ENCODE results near the gene GHDC. TPM values are rescaled to one million over a fixed set of nuclear protein-coding genes. Genes with fewer than 3 reads are reported as not detected.

GHDC gene
- total and polyA plus RNA-seq, 2 of the 13 experiments (the other 11 are each of a cell fraction or from before 2014, with no cell fraction given): 15.4 to 22.5 TPM

DNA sequence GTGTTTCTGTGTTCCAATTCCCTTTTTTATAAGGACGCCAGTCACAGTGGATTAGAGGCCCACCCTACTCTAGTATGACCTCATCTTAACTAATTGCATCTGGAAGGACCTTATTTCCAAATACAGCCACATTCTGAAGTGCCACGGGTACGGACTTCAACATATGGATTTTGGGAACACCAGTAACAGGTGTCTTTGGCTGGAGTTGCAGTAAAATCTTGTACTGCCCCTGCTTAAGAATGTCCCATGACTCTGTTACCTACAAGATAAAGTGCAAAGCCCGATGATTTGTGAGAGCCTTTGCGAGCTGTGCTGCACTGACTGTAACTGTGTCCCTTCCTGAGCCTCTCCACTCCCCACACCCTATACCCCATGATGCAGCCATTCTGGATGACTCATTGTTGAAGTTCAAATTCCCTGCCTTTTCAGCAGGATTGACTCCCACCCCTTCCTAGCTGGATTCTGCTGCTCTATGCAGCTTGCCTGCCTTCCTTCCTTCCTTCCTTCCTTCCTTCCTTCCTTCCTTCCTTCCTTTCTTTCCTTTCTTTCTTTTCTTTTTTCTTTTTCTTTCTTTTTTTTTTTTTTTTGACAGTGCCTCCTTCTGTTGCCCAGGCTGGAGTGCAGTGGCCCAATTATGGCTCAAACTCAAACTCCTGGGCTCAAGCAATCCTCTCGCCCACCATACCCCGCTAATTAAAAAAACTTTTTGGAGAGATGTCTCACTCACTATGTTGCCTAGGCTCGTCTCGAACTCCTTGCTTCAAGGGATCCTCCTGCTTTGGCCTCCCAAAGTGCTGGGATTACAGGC, 11.2 kb downstream of the GHDC start (continued):
- TF ChIP-seq, protein P1, sequence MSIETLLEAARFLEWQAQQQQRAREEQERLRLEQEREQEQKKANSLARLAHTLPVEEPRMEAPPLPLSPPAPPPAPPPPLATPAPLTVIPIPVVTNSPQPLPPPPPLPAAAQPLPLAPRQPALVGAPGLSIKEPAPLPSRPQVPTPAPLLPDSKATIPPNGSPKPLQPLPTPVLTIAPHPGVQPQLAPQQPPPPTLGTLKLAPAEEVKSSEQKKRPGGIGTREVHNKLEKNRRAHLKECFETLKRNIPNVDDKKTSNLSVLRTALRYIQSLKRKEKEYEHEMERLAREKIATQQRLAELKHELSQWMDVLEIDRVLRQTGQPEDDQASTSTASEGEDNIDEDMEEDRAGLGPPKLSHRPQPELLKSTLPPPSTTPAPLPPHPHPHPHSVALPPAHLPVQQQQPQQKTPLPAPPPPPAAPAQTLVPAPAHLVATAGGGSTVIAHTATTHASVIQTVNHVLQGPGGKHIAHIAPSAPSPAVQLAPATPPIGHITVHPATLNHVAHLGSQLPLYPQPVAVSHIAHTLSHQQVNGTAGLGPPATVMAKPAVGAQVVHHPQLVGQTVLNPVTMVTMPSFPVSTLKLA (IDR thresholded peaks at IDR 0.05): 0 out of 2 replicates have a peak, but pooled peaks have one; percentile 20
- TF ChIP-seq TEAD3 (CRISPR knock-in tag; optimal IDR thresholded peaks at IDR 0.05; ENCODE audit: borderline replicate concordance) (peak; percentile 87), ZNF619 (CRISPR knock-in tag; IDR thresholded peaks at IDR 0.05) (no peak), KDM1A (CRISPR knock-in tag; IDR thresholded peaks at IDR 0.05) (peak; percentile 84), ZNF143 (CRISPR knock-in tag; IDR thresholded peaks at IDR 0.05) (peak; percentile 34; the same call in 1 of the 2 replicates), U2AF2 (IDR thresholded peaks at IDR 0.05; ENCODE audit: low read depth, low read length) (peak; percentile 94), MIXL1 (CRISPR knock-in tag; IDR thresholded peaks at IDR 0.05) (peak; percentile 35; the same call in 1 of the 2 replicates)
- TF ChIP-seq, protein P2, sequence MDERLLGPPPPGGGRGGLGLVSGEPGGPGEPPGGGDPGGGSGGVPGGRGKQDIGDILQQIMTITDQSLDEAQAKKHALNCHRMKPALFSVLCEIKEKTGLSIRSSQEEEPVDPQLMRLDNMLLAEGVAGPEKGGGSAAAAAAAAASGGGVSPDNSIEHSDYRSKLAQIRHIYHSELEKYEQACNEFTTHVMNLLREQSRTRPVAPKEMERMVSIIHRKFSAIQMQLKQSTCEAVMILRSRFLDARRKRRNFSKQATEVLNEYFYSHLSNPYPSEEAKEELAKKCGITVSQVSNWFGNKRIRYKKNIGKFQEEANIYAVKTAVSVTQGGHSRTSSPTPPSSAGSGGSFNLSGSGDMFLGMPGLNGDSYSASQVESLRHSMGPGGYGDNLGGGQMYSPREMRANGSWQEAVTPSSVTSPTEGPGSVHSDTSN (CRISPR knock-in tag; IDR thresholded peaks at IDR 0.05): 0 out of 2 replicates have a peak, but pooled peaks have one; percentile 4
- TF ChIP-seq, protein P3, sequence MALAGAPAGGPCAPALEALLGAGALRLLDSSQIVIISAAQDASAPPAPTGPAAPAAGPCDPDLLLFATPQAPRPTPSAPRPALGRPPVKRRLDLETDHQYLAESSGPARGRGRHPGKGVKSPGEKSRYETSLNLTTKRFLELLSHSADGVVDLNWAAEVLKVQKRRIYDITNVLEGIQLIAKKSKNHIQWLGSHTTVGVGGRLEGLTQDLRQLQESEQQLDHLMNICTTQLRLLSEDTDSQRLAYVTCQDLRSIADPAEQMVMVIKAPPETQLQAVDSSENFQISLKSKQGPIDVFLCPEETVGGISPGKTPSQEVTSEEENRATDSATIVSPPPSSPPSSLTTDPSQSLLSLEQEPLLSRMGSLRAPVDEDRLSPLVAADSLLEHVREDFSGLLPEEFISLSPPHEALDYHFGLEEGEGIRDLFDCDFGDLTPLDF (CRISPR knock-in tag; IDR thresholded peaks at IDR 0.05): 0 out of 2 replicates have a peak, but pooled peaks have one; percentile 14
- TF ChIP-seq, protein P4, sequence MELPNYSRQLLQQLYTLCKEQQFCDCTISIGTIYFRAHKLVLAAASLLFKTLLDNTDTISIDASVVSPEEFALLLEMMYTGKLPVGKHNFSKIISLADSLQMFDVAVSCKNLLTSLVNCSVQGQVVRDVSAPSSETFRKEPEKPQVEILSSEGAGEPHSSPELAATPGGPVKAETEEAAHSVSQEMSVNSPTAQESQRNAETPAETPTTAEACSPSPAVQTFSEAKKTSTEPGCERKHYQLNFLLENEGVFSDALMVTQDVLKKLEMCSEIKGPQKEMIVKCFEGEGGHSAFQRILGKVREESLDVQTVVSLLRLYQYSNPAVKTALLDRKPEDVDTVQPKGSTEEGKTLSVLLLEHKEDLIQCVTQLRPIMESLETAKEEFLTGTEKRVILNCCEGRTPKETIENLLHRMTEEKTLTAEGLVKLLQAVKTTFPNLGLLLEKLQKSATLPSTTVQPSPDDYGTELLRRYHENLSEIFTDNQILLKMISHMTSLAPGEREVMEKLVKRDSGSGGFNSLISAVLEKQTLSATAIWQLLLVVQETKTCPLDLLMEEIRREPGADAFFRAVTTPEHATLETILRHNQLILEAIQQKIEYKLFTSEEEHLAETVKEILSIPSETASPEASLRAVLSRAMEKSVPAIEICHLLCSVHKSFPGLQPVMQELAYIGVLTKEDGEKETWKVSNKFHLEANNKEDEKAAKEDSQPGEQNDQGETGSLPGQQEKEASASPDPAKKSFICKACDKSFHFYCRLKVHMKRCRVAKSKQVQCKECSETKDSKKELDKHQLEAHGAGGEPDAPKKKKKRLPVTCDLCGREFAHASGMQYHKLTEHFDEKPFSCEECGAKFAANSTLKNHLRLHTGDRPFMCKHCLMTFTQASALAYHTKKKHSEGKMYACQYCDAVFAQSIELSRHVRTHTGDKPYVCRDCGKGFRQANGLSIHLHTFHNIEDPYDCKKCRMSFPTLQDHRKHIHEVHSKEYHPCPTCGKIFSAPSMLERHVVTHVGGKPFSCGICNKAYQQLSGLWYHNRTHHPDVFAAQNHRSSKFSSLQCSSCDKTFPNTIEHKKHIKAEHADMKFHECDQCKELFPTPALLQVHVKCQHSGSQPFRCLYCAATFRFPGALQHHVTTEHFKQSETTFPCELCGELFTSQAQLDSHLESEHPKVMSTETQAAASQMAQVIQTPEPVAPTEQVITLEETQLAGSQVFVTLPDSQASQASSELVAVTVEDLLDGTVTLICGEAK (IDR thresholded peaks at IDR 0.05): 0 out of 2 replicates have a peak, but pooled peaks have one; percentile 8
- TF ChIP-seq, protein P4 (CRISPR knock-in tag; IDR thresholded peaks at IDR 0.05): no peak; the same call in 1 of the 2 replicates
- TF ChIP-seq, protein P5, sequence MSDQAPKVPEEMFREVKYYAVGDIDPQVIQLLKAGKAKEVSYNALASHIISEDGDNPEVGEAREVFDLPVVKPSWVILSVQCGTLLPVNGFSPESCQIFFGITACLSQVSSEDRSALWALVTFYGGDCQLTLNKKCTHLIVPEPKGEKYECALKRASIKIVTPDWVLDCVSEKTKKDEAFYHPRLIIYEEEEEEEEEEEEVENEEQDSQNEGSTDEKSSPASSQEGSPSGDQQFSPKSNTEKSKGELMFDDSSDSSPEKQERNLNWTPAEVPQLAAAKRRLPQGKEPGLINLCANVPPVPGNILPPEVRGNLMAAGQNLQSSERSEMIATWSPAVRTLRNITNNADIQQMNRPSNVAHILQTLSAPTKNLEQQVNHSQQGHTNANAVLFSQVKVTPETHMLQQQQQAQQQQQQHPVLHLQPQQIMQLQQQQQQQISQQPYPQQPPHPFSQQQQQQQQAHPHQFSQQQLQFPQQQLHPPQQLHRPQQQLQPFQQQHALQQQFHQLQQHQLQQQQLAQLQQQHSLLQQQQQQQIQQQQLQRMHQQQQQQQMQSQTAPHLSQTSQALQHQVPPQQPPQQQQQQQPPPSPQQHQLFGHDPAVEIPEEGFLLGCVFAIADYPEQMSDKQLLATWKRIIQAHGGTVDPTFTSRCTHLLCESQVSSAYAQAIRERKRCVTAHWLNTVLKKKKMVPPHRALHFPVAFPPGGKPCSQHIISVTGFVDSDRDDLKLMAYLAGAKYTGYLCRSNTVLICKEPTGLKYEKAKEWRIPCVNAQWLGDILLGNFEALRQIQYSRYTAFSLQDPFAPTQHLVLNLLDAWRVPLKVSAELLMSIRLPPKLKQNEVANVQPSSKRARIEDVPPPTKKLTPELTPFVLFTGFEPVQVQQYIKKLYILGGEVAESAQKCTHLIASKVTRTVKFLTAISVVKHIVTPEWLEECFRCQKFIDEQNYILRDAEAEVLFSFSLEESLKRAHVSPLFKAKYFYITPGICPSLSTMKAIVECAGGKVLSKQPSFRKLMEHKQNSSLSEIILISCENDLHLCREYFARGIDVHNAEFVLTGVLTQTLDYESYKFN (CRISPR knock-in tag; conservative IDR thresholded peaks at IDR 0.05): peak; percentile 46
